Measurements from ENCODE around the gene WDR7. TPM values are rescaled to one million over a fixed set of nuclear protein-coding genes. Genes with fewer than 3 reads are reported as not detected.

The WDR7 gene
- total RNA-seq, 1 experiment from 2014 or later: 11.5 TPM

DNA sequence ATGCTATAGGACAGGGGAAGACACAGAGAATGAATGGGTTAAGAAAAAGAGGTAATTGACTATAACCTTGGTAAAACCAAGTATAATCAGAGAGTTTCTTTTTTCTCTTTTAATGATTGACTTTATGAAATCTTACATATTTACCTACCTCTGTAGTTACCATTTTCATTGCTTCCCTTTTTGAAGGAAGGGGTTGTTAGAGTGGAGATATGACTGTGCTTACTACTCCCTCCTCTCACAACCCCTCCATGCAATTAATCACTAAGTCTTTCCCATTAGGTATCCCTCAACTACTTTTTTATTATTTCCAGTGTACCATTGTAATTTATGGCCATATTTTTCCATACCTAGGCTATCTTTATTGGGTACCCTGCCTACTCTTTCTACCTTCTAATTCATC lies 71.4 kb downstream of the WDR7 start:
- intact Hi-C loops (cut with micrococcal nuclease): no loop called here
- no peak overlapping the region for H2AFZ ChIP-seq (ENCODE audit: low read depth, low read length, poor library complexity, severe bottlenecking)
- H3K9ac ChIP-seq (ENCODE audit: low read length): no peak overlapping the region
- no peaks in the 10 kb centered on the region for H4K20me1 ChIP-seq (ENCODE audit: insufficient read depth)
- no peaks in the 10 kb centered on the region for H3K9me3 ChIP-seq (ENCODE audit: control insufficient read depth in 1 of 2, insufficient read depth in 1 of 2, low read depth in 1 of 2, low read length in 2 of 2)
- no peaks in the 10 kb centered on the region for H3K36me3 ChIP-seq (ENCODE audit: control insufficient read depth in 1 of 2, insufficient read depth in 2 of 2, low read length in 2 of 2)
- H3K27ac ChIP-seq (ENCODE audit: low read depth, low read length): no peak overlapping the region
- no peaks in the 10 kb centered on the region for H3K27me3 ChIP-seq (ENCODE audit: insufficient read depth, low read length)
- no peaks in the 10 kb centered on the region for H3K79me2 ChIP-seq (ENCODE audit: insufficient read depth, low read length)
- TF ChIP-seq EGR1 (IDR thresholded peaks at IDR 0.05; ENCODE audit: low read depth): no peak
- TF ChIP-seq, protein P1, sequence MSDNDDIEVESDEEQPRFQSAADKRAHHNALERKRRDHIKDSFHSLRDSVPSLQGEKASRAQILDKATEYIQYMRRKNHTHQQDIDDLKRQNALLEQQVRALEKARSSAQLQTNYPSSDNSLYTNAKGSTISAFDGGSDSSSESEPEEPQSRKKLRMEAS (IDR thresholded peaks at IDR 0.05): no peak
- TF ChIP-seq, protein P2, sequence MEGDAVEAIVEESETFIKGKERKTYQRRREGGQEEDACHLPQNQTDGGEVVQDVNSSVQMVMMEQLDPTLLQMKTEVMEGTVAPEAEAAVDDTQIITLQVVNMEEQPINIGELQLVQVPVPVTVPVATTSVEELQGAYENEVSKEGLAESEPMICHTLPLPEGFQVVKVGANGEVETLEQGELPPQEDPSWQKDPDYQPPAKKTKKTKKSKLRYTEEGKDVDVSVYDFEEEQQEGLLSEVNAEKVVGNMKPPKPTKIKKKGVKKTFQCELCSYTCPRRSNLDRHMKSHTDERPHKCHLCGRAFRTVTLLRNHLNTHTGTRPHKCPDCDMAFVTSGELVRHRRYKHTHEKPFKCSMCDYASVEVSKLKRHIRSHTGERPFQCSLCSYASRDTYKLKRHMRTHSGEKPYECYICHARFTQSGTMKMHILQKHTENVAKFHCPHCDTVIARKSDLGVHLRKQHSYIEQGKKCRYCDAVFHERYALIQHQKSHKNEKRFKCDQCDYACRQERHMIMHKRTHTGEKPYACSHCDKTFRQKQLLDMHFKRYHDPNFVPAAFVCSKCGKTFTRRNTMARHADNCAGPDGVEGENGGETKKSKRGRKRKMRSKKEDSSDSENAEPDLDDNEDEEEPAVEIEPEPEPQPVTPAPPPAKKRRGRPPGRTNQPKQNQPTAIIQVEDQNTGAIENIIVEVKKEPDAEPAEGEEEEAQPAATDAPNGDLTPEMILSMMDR (IDR thresholded peaks at IDR 0.05 in 2 of 3, conservative IDR thresholded peaks at IDR 0.05 in 1 of 3; ENCODE audit: borderline replicate concordance in 1 of 3, insufficient read depth in 1 of 3, low read depth in 2 of 3, low read length in 2 of 3): no peak
- TF ChIP-seq SIN3A (IDR thresholded peaks at IDR 0.05; ENCODE audit: low read depth): no peak
- TF ChIP-seq SRF (IDR thresholded peaks at IDR 0.05; ENCODE audit: low read depth): no peak
- no peak for TF ChIP-seq ELF1 (IDR thresholded peaks at IDR 0.05; ENCODE audit: borderline replicate concordance, low read depth)
- ATAC-seq: no peak
- H3K4me1 ChIP-seq (ENCODE audit: control insufficient read depth in 1 of 2, insufficient read depth in 2 of 2, low read length in 2 of 2): no peaks in the 10 kb centered on the region
- CTCF ChIA-PET: no interaction called here
- POLR2A ChIA-PET: no interaction called here
- DNase-seq (ENCODE audit: low read depth, low spot score): no peak
- RAD21 ChIA-PET (ENCODE audit: low non-redundant PET in 1 of 2, low total read pairs in 2 of 2, uncharacterized antibody in 2 of 2, unreplicated experiment in 2 of 2): no interaction called here
- no peaks in the 10 kb centered on the region for H3K9me2 ChIP-seq (ENCODE audit: insufficient read depth)
- H3K4me2 ChIP-seq (ENCODE audit: low read length): no peak overlapping the region
- H3K4me3 ChIP-seq (replicated peaks in 1 of 2; ENCODE audit: low read depth in 1 of 2, low read length in 2 of 2): no peak overlapping the region
- BruUV-seq (replicated peaks): no TSS peak

DNA sequence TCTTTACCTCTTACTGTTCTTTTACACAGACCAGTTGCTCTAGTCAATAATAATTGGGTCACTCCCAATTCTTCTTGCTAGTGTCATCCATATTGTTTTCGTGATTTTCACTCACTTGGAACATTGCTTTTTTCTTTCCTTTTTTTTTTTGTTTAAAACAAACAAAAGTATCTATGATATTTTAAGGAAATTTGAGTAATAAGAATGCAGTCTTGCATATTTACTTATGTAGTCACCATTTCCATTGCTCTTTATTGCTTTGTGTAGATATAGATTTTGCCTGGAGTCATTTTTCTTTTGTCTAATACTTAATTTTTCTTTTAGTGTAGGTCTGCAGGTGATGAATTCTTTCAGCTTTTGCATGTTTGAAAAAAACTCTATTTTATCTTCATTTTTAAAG lies 71.9 kb downstream of the WDR7 start:
- no peaks in the 10 kb centered on the region for H3K36me3 ChIP-seq (ENCODE audit: control insufficient read depth in 1 of 2, insufficient read depth in 2 of 2, low read length in 2 of 2)
- H3K9me3 ChIP-seq (ENCODE audit: control insufficient read depth in 1 of 2, insufficient read depth in 1 of 2, low read depth in 1 of 2, low read length in 2 of 2): no peaks in the 10 kb centered on the region
- no peak overlapping the region for H3K4me2 ChIP-seq (ENCODE audit: low read length)
- no peak overlapping the region for H2AFZ ChIP-seq (ENCODE audit: low read depth, low read length, poor library complexity, severe bottlenecking)
- no peak for DNase-seq (ENCODE audit: low read depth, low spot score)
- H4K20me1 ChIP-seq (ENCODE audit: insufficient read depth): no peaks in the 10 kb centered on the region
- H3K27me3 ChIP-seq (ENCODE audit: insufficient read depth, low read length): no peaks in the 10 kb centered on the region
- no peak overlapping the region for H3K27ac ChIP-seq (ENCODE audit: low read depth, low read length)
- H3K79me2 ChIP-seq (ENCODE audit: insufficient read depth, low read length): no peaks in the 10 kb centered on the region
- ATAC-seq: no peak
- H3K4me3 ChIP-seq (replicated peaks in 1 of 2; ENCODE audit: low read depth in 1 of 2, low read length in 2 of 2): no peak overlapping the region
- no peaks in the 10 kb centered on the region for H3K4me1 ChIP-seq (ENCODE audit: control insufficient read depth in 1 of 2, insufficient read depth in 2 of 2, low read length in 2 of 2)
- RAD21 ChIA-PET (ENCODE audit: low non-redundant PET in 1 of 2, low total read pairs in 2 of 2, uncharacterized antibody in 2 of 2, unreplicated experiment in 2 of 2): no interaction called here
- TF ChIP-seq, protein P2 (IDR thresholded peaks at IDR 0.05 in 2 of 3, conservative IDR thresholded peaks at IDR 0.05 in 1 of 3; ENCODE audit: borderline replicate concordance in 1 of 3, insufficient read depth in 1 of 3, low read depth in 2 of 3, low read length in 2 of 3): no peak
- TF ChIP-seq POLR2AphosphoS5 (IDR thresholded peaks at IDR 0.05; ENCODE audit: low read depth, low read length): no peak
- no peak for TF ChIP-seq ELF1 (IDR thresholded peaks at IDR 0.05; ENCODE audit: borderline replicate concordance, low read depth)
- TF ChIP-seq JUND (IDR thresholded peaks at IDR 0.05): no peak
- intact Hi-C loops (cut with micrococcal nuclease): no loop called here
- POLR2A ChIA-PET: no interaction called here
- CTCF ChIA-PET: no interaction called here
- no TSS peak for BruUV-seq (replicated peaks)
- H3K9me2 ChIP-seq (ENCODE audit: insufficient read depth): no peaks in the 10 kb centered on the region
- no peak overlapping the region for H3K9ac ChIP-seq (ENCODE audit: low read length)
